ENCODE results near the gene SGTA. TPM values are rescaled to one million over a fixed set of nuclear protein-coding genes. Genes with fewer than 3 reads are reported as not detected.

Gene SGTA
- total and polyA plus RNA-seq, 2 of the 4 experiments (the other 2 are of a cell fraction) = 17.4 to 72.9 TPM

DNA sequence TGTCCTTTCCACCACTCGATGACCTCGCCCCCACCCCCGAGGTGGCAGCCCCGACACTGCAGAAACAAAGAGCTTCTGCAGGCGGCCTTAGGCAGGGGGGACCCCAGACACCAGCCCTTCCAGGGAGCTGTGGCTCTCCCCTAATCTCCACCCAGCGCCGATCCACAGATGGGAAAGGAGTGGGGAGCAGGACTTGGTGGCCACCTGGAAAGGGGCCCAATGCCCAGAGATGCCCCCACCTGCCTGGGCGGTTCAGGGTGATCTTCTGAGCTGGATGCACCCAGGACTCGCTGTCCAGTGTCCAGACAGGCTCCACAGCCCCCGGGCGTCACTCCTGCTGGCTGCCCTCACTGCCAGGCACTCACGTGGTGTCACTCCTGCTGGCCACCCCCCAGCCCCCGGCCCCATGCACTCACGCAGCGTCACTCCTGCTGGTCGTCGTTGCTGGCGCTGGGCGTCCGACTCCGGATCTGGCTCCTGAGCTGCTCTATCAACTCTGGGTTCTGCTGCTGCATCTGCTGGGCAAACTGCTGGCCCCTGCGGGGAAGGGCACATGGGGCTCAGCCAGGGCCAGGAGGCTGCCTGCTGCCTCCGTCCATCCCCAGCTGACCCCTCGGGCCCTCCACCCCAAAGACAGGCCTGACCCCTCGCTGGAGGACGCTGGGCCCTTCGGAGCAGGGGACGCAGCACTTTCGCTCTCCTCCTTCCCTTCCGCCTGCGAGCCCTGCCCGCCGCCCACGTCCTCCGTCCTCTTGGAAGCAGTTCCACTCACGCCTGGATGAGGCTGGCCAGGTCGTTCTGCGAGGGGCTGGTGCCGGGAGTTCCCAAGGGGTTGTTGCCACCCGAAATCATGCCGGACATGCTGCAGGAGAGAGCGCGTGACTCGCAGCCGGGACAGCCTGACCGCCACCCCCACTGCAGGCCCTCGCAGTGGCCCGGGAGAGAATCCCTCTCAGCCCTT lies 25.9 kb downstream of the SGTA start (continued):
- no peak for TF ChIP-seq SMC3 (IDR thresholded peaks at IDR 0.05; ENCODE audit: low read depth, low read length)
- no peak for TF ChIP-seq NFE2L2 (IDR thresholded peaks at IDR 0.05; ENCODE audit: low read depth, low read length)

DNA sequence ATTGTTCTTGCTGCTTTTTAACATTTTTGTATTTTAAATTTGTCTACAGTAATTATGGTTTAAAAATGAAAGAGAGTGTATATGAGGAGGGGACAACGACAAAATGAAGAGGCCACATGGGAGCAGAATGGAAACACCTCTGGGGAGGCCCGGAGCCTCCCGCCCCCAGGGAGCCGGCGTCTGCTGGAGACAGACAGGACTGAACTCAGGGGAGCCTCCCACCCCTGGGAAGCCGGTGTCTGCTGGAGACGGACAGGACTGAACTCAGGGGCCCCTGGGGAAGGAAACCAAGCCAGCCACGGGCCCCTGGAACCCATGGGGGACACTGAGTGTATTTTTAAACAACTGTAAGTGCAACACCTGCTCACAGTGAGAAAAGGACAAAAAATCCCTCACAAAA lies 26.6 kb downstream of the SGTA start:
- Histone ChIP-seq H3K4ac (ENCODE audit: low read depth, low read length) (no peak overlapping the region), H4K5ac (ENCODE audit: low read depth, low read length) (no peak overlapping the region), H3K23ac (ENCODE audit: low read depth, low read length) (no peak overlapping the region), H2BK5ac (ENCODE audit: low read depth, low read length, poor library complexity, severe bottlenecking) (no peak overlapping the region), H2AK5ac (ENCODE audit: low read depth, low read length) (no peak overlapping the region), H3K14ac (replicated peaks; ENCODE audit: low read depth, low read length) (no peak overlapping the region), H3K27ac (ENCODE audit: insufficient read depth, low read length) (no peak overlapping the region), H3K9ac (ENCODE audit: low read depth, low read length) (no peak overlapping the region), H3K4me1 (ENCODE audit: control insufficient read depth, insufficient read depth, low read length) (no peaks in the 10 kb centered on the region), H3K79me1 (ENCODE audit: low read depth in 1 of 2, low read length in 2 of 2) (peaks cover 0 to 13% of the 10 kb centered on the region in 2 experiments; a peak in 3 of 4 replicates), H4K91ac (ENCODE audit: insufficient read depth, low read depth, low read length) (no peak overlapping the region), H2BK120ac (ENCODE audit: low read depth, low read length) (no peak overlapping the region), H3K9me1 (ENCODE audit: insufficient read depth, low read length) (no peaks in the 10 kb centered on the region; the same call in 1 of the 2 replicates), H3K56ac (ENCODE audit: extremely low read depth, insufficient read depth, low read length) (no peak overlapping the region), H3K36me3 (ENCODE audit: control insufficient read depth, insufficient read depth, low read length) (peaks cover 60% of the 10 kb centered on the region), H3K18ac (ENCODE audit: low read depth, low read length) (no peak overlapping the region), H2BK20ac (ENCODE audit: low read depth, low read length) (no peak overlapping the region), H4K20me1 (ENCODE audit: insufficient read depth, low read length) (no peaks in the 10 kb centered on the region; the same call in 1 of the 2 replicates), H4K8ac (ENCODE audit: low read depth in 2 of 2, low read length in 2 of 2) (no peak overlapping the region), H3K9me3 (ENCODE audit: control insufficient read depth, insufficient read depth, low read length) (no peaks in the 10 kb centered on the region), H3K4me2 (ENCODE audit: low read depth, low read length) (no peak overlapping the region), H3K4me3 (ENCODE audit: insufficient read depth, low read depth, low read length) (no peak overlapping the region), H2AK9ac (replicated peaks; ENCODE audit: low read depth, low read length, poor library complexity) (no peak overlapping the region), H3K27me3 (ENCODE audit: control insufficient read depth, insufficient read depth, low read length) (no peaks in the 10 kb centered on the region), H2AFZ (replicated peaks; ENCODE audit: low read length, poor library complexity) (no peak overlapping the region), H2BK15ac (ENCODE audit: low read depth, low read length) (no peak overlapping the region)
- intact Hi-C loops (cut with micrococcal nuclease) = no loop called here
- CTCF ChIA-PET = no interaction called here
- dilution Hi-C loops (cut with HindIII; ENCODE audit: low sequenced_read_pairs, unreplicated experiment) = no loop called here
- POLR2A ChIA-PET (ENCODE audit: unreplicated experiment) = no interaction called here
- BruUV-seq (replicated peaks) = no TSS peak
- no peak for DNase-seq
- ATAC-seq (ENCODE audit: low read depth) = no peak
- TF ChIP-seq CEBPB (IDR thresholded peaks at IDR 0.05; ENCODE audit: low read depth, low read length) (no peak), SMC3 (IDR thresholded peaks at IDR 0.05; ENCODE audit: low read depth, low read length) (no peak)
- in situ Hi-C loops (cut with MboI; ENCODE audit: low sequenced_read_pairs) = no loop called here
- 72% methylated on average over 4 of the region's 8 CpGs; no CpG with 5 or more reads in 1 of the 2 experiments for WGBS, 2 experiments (ENCODE audit: extremely low coverage in 2 of 2, insufficient read length in 1 of 2)

Measured in IMR-90 (cell line).